ENCODE data around the gene PHACTR1. TPM values are rescaled to one million over a fixed set of nuclear protein-coding genes. Genes with fewer than 3 reads are reported as not detected.

The PHACTR1 gene
- polyA plus RNA-seq, 1 of the 3 experiments (the other 2 are of a cell fraction): 0.12 TPM

GRCh38 chr6:13287104-13287503, 570.5 kb downstream of the PHACTR1 start (continued):
- TF ChIP-seq PBX3 (IDR thresholded peaks at IDR 0.05) (no peak), RAD21 (IDR thresholded peaks at IDR 0.05; ENCODE audit: low read length) (no peak)

- H2AFZ ChIP-seq (ENCODE audit: low read depth): no peak overlapping the region
- H3K9me3 ChIP-seq: no peaks in the 10 kb centered on the region
- no peaks in the 10 kb centered on the region for H3K27me3 ChIP-seq (ENCODE audit: insufficient read depth)
- TF ChIP-seq FOSL2 (IDR thresholded peaks at IDR 0.05; ENCODE audit: borderline replicate concordance, low read depth) (no peak), TEAD4 (IDR thresholded peaks at IDR 0.05; ENCODE audit: borderline replicate concordance, insufficient read depth) (no peak), GATA2 (CRISPR knock-in tag; IDR thresholded peaks at IDR 0.05) (no peak), NFIC (IDR thresholded peaks at IDR 0.05; ENCODE audit: borderline replicate concordance) (no peak), TCF12 (IDR thresholded peaks at IDR 0.05) (no peak), RCOR1 (IDR thresholded peaks at IDR 0.05; ENCODE audit: low read length) (no peak)
- H3K9ac ChIP-seq: no peak overlapping the region
- 98% methylated on average over 9 of the region's 9 CpGs for WGBS (ENCODE audit: low lambda C conversion rate)
- H3K36me3 ChIP-seq (replicated peaks in 1 of 2; ENCODE audit: control insufficient read depth in 1 of 2, insufficient read depth in 2 of 2, low read length in 1 of 2): peaks cover 0 to 11% of the 10 kb centered on the region in 2 experiments
- H3K4me3 ChIP-seq (ENCODE audit: low read depth in 2 of 2, low read length in 1 of 2): no peak overlapping the region
- H3K4me1 ChIP-seq (ENCODE audit: control insufficient read depth in 1 of 2, insufficient read depth in 2 of 2, low read depth in 1 of 2, low read length in 1 of 2): no peaks in the 10 kb centered on the region
- H4K20me1 ChIP-seq (ENCODE audit: insufficient read depth): no peaks in the 10 kb centered on the region
- H3F3A ChIP-seq (replicated peaks; ENCODE audit: insufficient read depth): no peaks in the 10 kb centered on the region
- no peak overlapping the region for H3K27ac ChIP-seq (ENCODE audit: low read depth in 2 of 2, low read length in 1 of 2)
- no peak for DNase-seq
- no peaks in the 10 kb centered on the region for H3K79me2 ChIP-seq (ENCODE audit: insufficient read depth)
- H3K9me2 ChIP-seq: no peaks in the 10 kb centered on the region
- ChIA-PET CTCF (no interaction called here), POLR2A (no interaction called here)
- no peak overlapping the region for H3K4me2 ChIP-seq
Observed at GRCh38 chr6:13288481-13288880, 571.9 kb downstream of the PHACTR1 start.

GRCh38 chr6:13288969-13289391, 572.4 kb downstream of the PHACTR1 start:
- Histone ChIP-seq H3F3A (replicated peaks; ENCODE audit: insufficient read depth) (no peaks in the 10 kb centered on the region), H3K4me3 (ENCODE audit: low read depth in 2 of 2, low read length in 1 of 2) (no peak overlapping the region), H3K79me2 (ENCODE audit: insufficient read depth) (no peaks in the 10 kb centered on the region), H3K36me3 (replicated peaks in 1 of 2; ENCODE audit: control insufficient read depth in 1 of 2, insufficient read depth in 2 of 2, low read length in 1 of 2) (peaks cover 1 to 14% of the 10 kb centered on the region in 2 experiments), H3K27me3 (ENCODE audit: insufficient read depth) (no peaks in the 10 kb centered on the region), H4K20me1 (ENCODE audit: insufficient read depth) (no peaks in the 10 kb centered on the region), H3K4me2 (no peak overlapping the region), H3K27ac (ENCODE audit: low read depth in 2 of 2, low read length in 1 of 2) (no peak overlapping the region), H2AFZ (ENCODE audit: low read depth) (no peak overlapping the region), H3K9me2 (no peaks in the 10 kb centered on the region), H3K9ac (no peak overlapping the region), H3K4me1 (ENCODE audit: control insufficient read depth in 1 of 2, insufficient read depth in 2 of 2, low read depth in 1 of 2, low read length in 1 of 2) (no peaks in the 10 kb centered on the region), H3K9me3 (no peaks in the 10 kb centered on the region)
- no peak for TF ChIP-seq JUND (IDR thresholded peaks at IDR 0.05)
- no peak for TF ChIP-seq FOXM1 (IDR thresholded peaks at IDR 0.05; ENCODE audit: low read depth)
- no peak for TF ChIP-seq RCOR1 (IDR thresholded peaks at IDR 0.05; ENCODE audit: low read length)
- TF ChIP-seq, protein P1, sequence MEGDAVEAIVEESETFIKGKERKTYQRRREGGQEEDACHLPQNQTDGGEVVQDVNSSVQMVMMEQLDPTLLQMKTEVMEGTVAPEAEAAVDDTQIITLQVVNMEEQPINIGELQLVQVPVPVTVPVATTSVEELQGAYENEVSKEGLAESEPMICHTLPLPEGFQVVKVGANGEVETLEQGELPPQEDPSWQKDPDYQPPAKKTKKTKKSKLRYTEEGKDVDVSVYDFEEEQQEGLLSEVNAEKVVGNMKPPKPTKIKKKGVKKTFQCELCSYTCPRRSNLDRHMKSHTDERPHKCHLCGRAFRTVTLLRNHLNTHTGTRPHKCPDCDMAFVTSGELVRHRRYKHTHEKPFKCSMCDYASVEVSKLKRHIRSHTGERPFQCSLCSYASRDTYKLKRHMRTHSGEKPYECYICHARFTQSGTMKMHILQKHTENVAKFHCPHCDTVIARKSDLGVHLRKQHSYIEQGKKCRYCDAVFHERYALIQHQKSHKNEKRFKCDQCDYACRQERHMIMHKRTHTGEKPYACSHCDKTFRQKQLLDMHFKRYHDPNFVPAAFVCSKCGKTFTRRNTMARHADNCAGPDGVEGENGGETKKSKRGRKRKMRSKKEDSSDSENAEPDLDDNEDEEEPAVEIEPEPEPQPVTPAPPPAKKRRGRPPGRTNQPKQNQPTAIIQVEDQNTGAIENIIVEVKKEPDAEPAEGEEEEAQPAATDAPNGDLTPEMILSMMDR (IDR thresholded peaks at IDR 0.05): no peak
- TF ChIP-seq YY1 (IDR thresholded peaks at IDR 0.05; ENCODE audit: low read depth): no peak
- TF ChIP-seq, protein P2, sequence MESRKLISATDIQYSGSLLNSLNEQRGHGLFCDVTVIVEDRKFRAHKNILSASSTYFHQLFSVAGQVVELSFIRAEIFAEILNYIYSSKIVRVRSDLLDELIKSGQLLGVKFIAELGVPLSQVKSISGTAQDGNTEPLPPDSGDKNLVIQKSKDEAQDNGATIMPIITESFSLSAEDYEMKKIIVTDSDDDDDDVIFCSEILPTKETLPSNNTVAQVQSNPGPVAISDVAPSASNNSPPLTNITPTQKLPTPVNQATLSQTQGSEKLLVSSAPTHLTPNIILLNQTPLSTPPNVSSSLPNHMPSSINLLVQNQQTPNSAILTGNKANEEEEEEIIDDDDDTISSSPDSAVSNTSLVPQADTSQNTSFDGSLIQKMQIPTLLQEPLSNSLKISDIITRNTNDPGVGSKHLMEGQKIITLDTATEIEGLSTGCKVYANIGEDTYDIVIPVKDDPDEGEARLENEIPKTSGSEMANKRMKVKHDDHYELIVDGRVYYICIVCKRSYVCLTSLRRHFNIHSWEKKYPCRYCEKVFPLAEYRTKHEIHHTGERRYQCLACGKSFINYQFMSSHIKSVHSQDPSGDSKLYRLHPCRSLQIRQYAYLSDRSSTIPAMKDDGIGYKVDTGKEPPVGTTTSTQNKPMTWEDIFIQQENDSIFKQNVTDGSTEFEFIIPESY (IDR thresholded peaks at IDR 0.05; ENCODE audit: borderline replicate concordance, low read depth): no peak
- TF ChIP-seq PBX3 (IDR thresholded peaks at IDR 0.05): no peak
- no peak for TF ChIP-seq TAF1 (IDR thresholded peaks at IDR 0.05; ENCODE audit: borderline replicate concordance, low read depth, low read length)
- TF ChIP-seq USF2 (IDR thresholded peaks at IDR 0.05; ENCODE audit: borderline replicate concordance, low read depth, low read length): no peak
- CTCF ChIA-PET: no interaction called here
- WGBS (ENCODE audit: low lambda C conversion rate): 94% methylated on average over 9 of the region's 13 CpGs
- DNase-seq: no peak
- POLR2A ChIA-PET: no interaction called here

Data from SK-N-SH (cell line).